ENCODE data around the gene UBE2H.

GRCh38 chr7:129951226-129952085 lies 1.3 kb downstream of the UBE2H start:
- TF ChIP-seq CTCF (IDR thresholded peaks at IDR 0.05), result peak; percentile 20
- TF ChIP-seq EZH2 (IDR thresholded peaks at IDR 0.05), result no peak
- no peak for TF ChIP-seq EZH2phosphoT487 (IDR thresholded peaks at IDR 0.05)

Measured in neural progenitor cell (in vitro differentiated cells).